Measurements from ENCODE around the gene AP1G1. TPM values are rescaled to one million over a fixed set of nuclear protein-coding genes. Genes with fewer than 3 reads are reported as not detected.

The AP1G1 gene
- total RNA-seq, 1 donor = 104 TPM

GRCh38 chr16:71807905-71808592 is 585 bp downstream of the AP1G1 start:
- Histone ChIP-seq H3K4me3 (ENCODE audit: insufficient read depth, low read length) (peak overlapping the region; percentile 91), H2AFZ (ENCODE audit: low read length) (peak overlapping the region; percentile 100), H3K79me2 (ENCODE audit: insufficient read depth, low read length) (peaks cover 57% of the 10 kb centered on the region), H3K4me1 (ENCODE audit: insufficient read depth, low read length) (peaks cover 18% of the 10 kb centered on the region), H3K4me2 (ENCODE audit: insufficient read depth, low read length) (peak overlapping the region; percentile 64), H3K27ac (ENCODE audit: low read depth, low read length) (peak overlapping the region; percentile 100), H3K9me3 (ENCODE audit: low read depth, low read length) (no peaks in the 10 kb centered on the region), H3K27me3 (ENCODE audit: insufficient read depth, low read length) (no peaks in the 10 kb centered on the region), H3K36me3 (ENCODE audit: insufficient read depth, low read length) (peaks cover 13% of the 10 kb centered on the region), H4K20me1 (ENCODE audit: insufficient read depth, low read length) (peaks cover 31% of the 10 kb centered on the region)
- peak; percentile 73 for DNase-seq (ENCODE audit: insufficient read length, low spot score, missing footprints)
- TF ChIP-seq CTCF (IDR thresholded peaks at IDR 0.05; ENCODE audit: extremely low read depth, low read depth, low read length) = no peak

- Histone ChIP-seq H3K79me2 (ENCODE audit: insufficient read depth, low read length) (peaks cover 94% of the 10 kb centered on the region), H3K4me1 (ENCODE audit: insufficient read depth, low read length) (peaks cover 12% of the 10 kb centered on the region), H4K20me1 (ENCODE audit: insufficient read depth, low read length) (peaks cover 40% of the 10 kb centered on the region), H3K27me3 (ENCODE audit: insufficient read depth, low read length) (no peaks in the 10 kb centered on the region), H2AFZ (ENCODE audit: low read length) (no peak overlapping the region), H3K36me3 (ENCODE audit: insufficient read depth, low read length) (peaks cover 19% of the 10 kb centered on the region), H3K4me2 (ENCODE audit: insufficient read depth, low read length) (no peak overlapping the region), H3K4me3 (ENCODE audit: insufficient read depth, low read length) (no peak overlapping the region), H3K27ac (ENCODE audit: low read depth, low read length) (no peak overlapping the region), H3K9me3 (ENCODE audit: low read depth, low read length) (no peaks in the 10 kb centered on the region)
- no peak for DNase-seq (ENCODE audit: insufficient read length, low spot score, missing footprints)
- TF ChIP-seq CTCF (IDR thresholded peaks at IDR 0.05; ENCODE audit: extremely low read depth, low read depth, low read length) = no peak
These were observed 5.3 kb downstream of the AP1G1 start for GRCh38 chr16:71803305-71803690.

GRCh38 chr16:71796501-71797097 is 12.0 kb downstream of the AP1G1 start:
- H3K4me3 ChIP-seq (ENCODE audit: insufficient read depth, low read length) = no peak overlapping the region
- DNase-seq (ENCODE audit: insufficient read length, low spot score, missing footprints) = no peak
- no peak overlapping the region for H2AFZ ChIP-seq (ENCODE audit: low read length)
- TF ChIP-seq CTCF (IDR thresholded peaks at IDR 0.05; ENCODE audit: extremely low read depth, low read depth, low read length) = no peak
- no peaks in the 10 kb centered on the region for H3K27me3 ChIP-seq (ENCODE audit: insufficient read depth, low read length)
- no peak overlapping the region for H3K4me2 ChIP-seq (ENCODE audit: insufficient read depth, low read length)
- H3K27ac ChIP-seq (ENCODE audit: low read depth, low read length) = no peak overlapping the region
- peaks cover 95% of the 10 kb centered on the region for H3K79me2 ChIP-seq (ENCODE audit: insufficient read depth, low read length)
- peaks cover 10% of the 10 kb centered on the region for H3K36me3 ChIP-seq (ENCODE audit: insufficient read depth, low read length)
- peaks cover 50% of the 10 kb centered on the region for H4K20me1 ChIP-seq (ENCODE audit: insufficient read depth, low read length)
- no peaks in the 10 kb centered on the region for H3K9me3 ChIP-seq (ENCODE audit: low read depth, low read length)
- H3K4me1 ChIP-seq (ENCODE audit: insufficient read depth, low read length) = no peaks in the 10 kb centered on the region

- no peak for DNase-seq (ENCODE audit: insufficient read length, low spot score, missing footprints)
- H2AFZ ChIP-seq (ENCODE audit: low read length) = no peak overlapping the region
- H4K20me1 ChIP-seq (ENCODE audit: insufficient read depth, low read length) = peaks cover 62% of the 10 kb centered on the region
- no peak for TF ChIP-seq CTCF (IDR thresholded peaks at IDR 0.05; ENCODE audit: extremely low read depth, low read depth, low read length)
- no peaks in the 10 kb centered on the region for H3K27me3 ChIP-seq (ENCODE audit: insufficient read depth, low read length)
- no peaks in the 10 kb centered on the region for H3K4me1 ChIP-seq (ENCODE audit: insufficient read depth, low read length)
- no peak overlapping the region for H3K4me3 ChIP-seq (ENCODE audit: insufficient read depth, low read length)
- no peak overlapping the region for H3K27ac ChIP-seq (ENCODE audit: low read depth, low read length)
- H3K4me2 ChIP-seq (ENCODE audit: insufficient read depth, low read length) = no peak overlapping the region
- H3K79me2 ChIP-seq (ENCODE audit: insufficient read depth, low read length) = peaks cover 97% of the 10 kb centered on the region
- no peaks in the 10 kb centered on the region for H3K9me3 ChIP-seq (ENCODE audit: low read depth, low read length)
- peaks cover 10% of the 10 kb centered on the region for H3K36me3 ChIP-seq (ENCODE audit: insufficient read depth, low read length)
These were observed 13.7 kb downstream of the AP1G1 start for GRCh38 chr16:71794943-71795342.

All from osteoblast (primary cell).